HG03457 (cell line): ENCODE measurements around the gene RBSN.

Experiments
- ATAC-seq: cut with Tn5 transposase; IDR thresholded peaks from one replicate; pipeline ENCODE4 v1.9.1; 2021; ENCODE audit warnings: moderate number of reproducible peaks; ENCODE audit not compliant: unreplicated experiment

RBSN gene

GRCh38 chr3:15063656-15064286 is 35.2 kb downstream of the RBSN start:
- no peak for ATAC-seq

GRCh38 chr3:15063238-15063637 is 35.7 kb downstream of the RBSN start:
- ATAC-seq = no peak

GRCh38 chr3:15060029-15060428 is 38.9 kb downstream of the RBSN start:
- no peak for ATAC-seq

- ATAC-seq = no peak
These were observed 42.1 kb downstream of the RBSN start for GRCh38 chr3:15056676-15057404.

GRCh38 chr3:15055019-15055557 is 43.9 kb downstream of the RBSN start:
- ATAC-seq = no peak

GRCh38 chr3:15053541-15053940 is 45.4 kb downstream of the RBSN start:
- ATAC-seq = no peak

GRCh38 chr3:15052335-15053242 is 46.4 kb downstream of the RBSN start:
- no peak for ATAC-seq

GRCh38 chr3:15051531-15051930 is 47.4 kb downstream of the RBSN start:
- no peak for ATAC-seq

- ATAC-seq = peak; percentile 70
These were observed 48.4 kb downstream of the RBSN start for GRCh38 chr3:15050405-15051092.

GRCh38 chr3:15049584-15049983 is 49.4 kb downstream of the RBSN start:
- no peak for ATAC-seq

GRCh38 chr3:15045667-15046066 is 53.3 kb downstream of the RBSN start:
- ATAC-seq = no peak

- no peak for ATAC-seq
These were observed 54.6 kb downstream of the RBSN start for GRCh38 chr3:15044326-15044725.

GRCh38 chr3:15043408-15044171 is 55.4 kb downstream of the RBSN start:
- ATAC-seq = no peak

- no peak for ATAC-seq
These were observed 56.0 kb downstream of the RBSN start for GRCh38 chr3:15042936-15043335.

GRCh38 chr3:15041950-15042349 is 57.0 kb downstream of the RBSN start:
- ATAC-seq = no peak

- no peak for ATAC-seq
These were observed 58.1 kb downstream of the RBSN start for GRCh38 chr3:15040844-15041243.

- no peak for ATAC-seq
These were observed 60.6 kb downstream of the RBSN start for GRCh38 chr3:15038306-15038705.

GRCh38 chr3:15033103-15033502 is 65.8 kb downstream of the RBSN start:
- no peak for ATAC-seq

GRCh38 chr3:15032650-15033049 is 66.3 kb downstream of the RBSN start:
- ATAC-seq = no peak

GRCh38 chr3:15029625-15030024 is 69.3 kb downstream of the RBSN start:
- no peak for ATAC-seq
